Activated T-helper 2 cell treated with anti-CD3 and anti-CD28 coated beads, Interferon-gamma antibody, Interleukin-2, Interleukin-4, amounts not matched to agents 10 μg/mL and 5 μg/mL and 100 μg/mL, durations not matched to agents 14 hours and 24 hours and 36 hours (primary cell): ENCODE measurements around the gene IDI2. TPM values are rescaled to one million over a fixed set of nuclear protein-coding genes. Genes with fewer than 3 reads are reported as not detected.
A peak's percentile ranks its signal among the peaks of the same experiment; 100 is the strongest.
"Not testable (repeated sequence)": the region's sequence is repeated elsewhere in the genome, so short reads cannot be mapped to it uniquely, and the experiment has no call there.

Experiments used
- DNase-seq: peaks from one replicate; pipeline ENCODE4 v3.0.0; 2021; ENCODE audit warnings: low spot score
- H3K27ac Mint-ChIP-seq: one replicate; pipeline ENCODE4 v1.8.0; 2021; ENCODE audit warnings: mixed read lengths
- H3K27me3 Mint-ChIP-seq: one replicate; pipeline ENCODE4 v1.8.0; 2021; ENCODE audit warnings: low read depth, mixed read lengths
- H3K36me3 Mint-ChIP-seq: one replicate; pipeline ENCODE4 v1.8.0; 2021; ENCODE audit warnings: low read depth, mixed read lengths
- H3K4me1 Mint-ChIP-seq: one replicate; pipeline ENCODE4 v1.8.0; 2021; ENCODE audit warnings: low read depth, mixed read lengths
- H3K4me3 Mint-ChIP-seq: one replicate; pipeline ENCODE4 v1.8.0; 2021; ENCODE audit warnings: low read depth, mild to moderate bottlenecking, moderate library complexity, mixed read lengths
- H3K9me3 Mint-ChIP-seq: one replicate; pipeline ENCODE4 v1.8.0; 2021; ENCODE audit warnings: mixed read lengths
- intact Hi-C: fragments of 100-400 bp; cut with micrococcal nuclease; formaldehyde crosslinking; loops from one replicate; pipeline ENCODE4 v1.15.1; 2023
- total RNA-seq: library from RNA; stranded (reverse); gene quantifications from 2 replicates; pipeline ENCODE4 v1.2.3, GENCODE V29; 2022

Gene IDI2
- total RNA-seq, 1 donor from 2014 or later = not detected

- no peaks in the 10 kb centered on the region for H3K9me3 Mint-ChIP-seq
- H3K4me3 Mint-ChIP-seq = no peak overlapping the region
- H3K27ac Mint-ChIP-seq = no peak overlapping the region
- DNase-seq = no peak
- intact Hi-C loops = no loop called here
- H3K4me1 Mint-ChIP-seq = no peaks in the 10 kb centered on the region
- H3K36me3 Mint-ChIP-seq = peaks cover 63% of the 10 kb centered on the region
- H3K27me3 Mint-ChIP-seq = no peaks in the 10 kb centered on the region
Measured at GRCh38 chr10:1020460-1020859, 5.2 kb downstream of the IDI2 start.

- Mint-ChIP-seq H3K9me3 (no peaks in the 10 kb centered on the region), H3K4me1 (no peaks in the 10 kb centered on the region), H3K4me3 (no peak overlapping the region), H3K36me3 (peaks cover 69% of the 10 kb centered on the region), H3K27me3 (no peaks in the 10 kb centered on the region), H3K27ac (no peak overlapping the region)
- intact Hi-C loops = no loop called here
- DNase-seq = no peak
Measured at GRCh38 chr10:1019362-1019761, 6.3 kb downstream of the IDI2 start.

GRCh38 chr10:1015688-1016087, 10.0 kb downstream of the IDI2 start:
- peaks cover 85% of the 10 kb centered on the region for H3K36me3 Mint-ChIP-seq
- H3K4me3 Mint-ChIP-seq = no peak overlapping the region
- no peaks in the 10 kb centered on the region for H3K9me3 Mint-ChIP-seq
- no peak for DNase-seq
- no peak overlapping the region for H3K27ac Mint-ChIP-seq
- intact Hi-C loops = no loop called here
- no peaks in the 10 kb centered on the region for H3K27me3 Mint-ChIP-seq
- H3K4me1 Mint-ChIP-seq = peaks cover 5% of the 10 kb centered on the region

- Mint-ChIP-seq H3K27me3 (no peaks in the 10 kb centered on the region), H3K9me3 (no peaks in the 10 kb centered on the region), H3K27ac (peak overlapping the region; percentile 92), H3K4me1 (peaks cover 21% of the 10 kb centered on the region), H3K36me3 (peaks cover 89% of the 10 kb centered on the region), H3K4me3 (no peak overlapping the region)
- intact Hi-C loops = no loop called here
- no peak for DNase-seq
Measured at GRCh38 chr10:1011696-1012095, 14.0 kb downstream of the IDI2 start.

GRCh38 chr10:1010703-1011102, 15.0 kb downstream of the IDI2 start:
- DNase-seq = no peak
- intact Hi-C loops = no loop called here
- H3K9me3 Mint-ChIP-seq = no peaks in the 10 kb centered on the region
- peaks cover 21% of the 10 kb centered on the region for H3K4me1 Mint-ChIP-seq
- peak overlapping the region; percentile 92 for H3K27ac Mint-ChIP-seq
- no peaks in the 10 kb centered on the region for H3K27me3 Mint-ChIP-seq
- H3K4me3 Mint-ChIP-seq = no peak overlapping the region
- H3K36me3 Mint-ChIP-seq = peaks cover 89% of the 10 kb centered on the region

GRCh38 chr10:1009947-1010346, 15.7 kb downstream of the IDI2 start:
- peak overlapping the region; percentile 95 for H3K27ac Mint-ChIP-seq
- H3K27me3 Mint-ChIP-seq, intact Hi-C loops, H3K9me3 Mint-ChIP-seq, DNase-seq, H3K4me3 Mint-ChIP-seq: not testable (repeated sequence)
- peaks cover 21% of the 10 kb centered on the region for H3K4me1 Mint-ChIP-seq
- H3K36me3 Mint-ChIP-seq = peaks cover 92% of the 10 kb centered on the region

GRCh38 chr10:1009071-1009494, 16.6 kb downstream of the IDI2 start:
- no peaks in the 10 kb centered on the region for H3K27me3 Mint-ChIP-seq
- H3K4me1 Mint-ChIP-seq = peaks cover 21% of the 10 kb centered on the region
- H3K27ac Mint-ChIP-seq = peak overlapping the region; percentile 95
- no peaks in the 10 kb centered on the region for H3K9me3 Mint-ChIP-seq
- intact Hi-C loops = no loop called here
- no peak for DNase-seq
- H3K4me3 Mint-ChIP-seq = no peak overlapping the region
- H3K36me3 Mint-ChIP-seq = peaks cover 89% of the 10 kb centered on the region

- no peak overlapping the region for H3K4me3 Mint-ChIP-seq
- no peak for DNase-seq
- H3K36me3 Mint-ChIP-seq = peaks cover 93% of the 10 kb centered on the region
- H3K27ac Mint-ChIP-seq = peak overlapping the region; percentile 95
- H3K9me3 Mint-ChIP-seq = peaks cover 6% of the 10 kb centered on the region
- intact Hi-C loops = no loop called here
- H3K27me3 Mint-ChIP-seq = no peaks in the 10 kb centered on the region
- peaks cover 23% of the 10 kb centered on the region for H3K4me1 Mint-ChIP-seq
Measured at GRCh38 chr10:1007583-1007982, 18.1 kb downstream of the IDI2 start.

- H3K4me3 Mint-ChIP-seq = no peak overlapping the region
- H3K27me3 Mint-ChIP-seq = no peaks in the 10 kb centered on the region
- H3K36me3 Mint-ChIP-seq = peaks cover 93% of the 10 kb centered on the region
- peaks cover 23% of the 10 kb centered on the region for H3K4me1 Mint-ChIP-seq
- intact Hi-C loops = no loop called here
- H3K9me3 Mint-ChIP-seq = peaks cover 13% of the 10 kb centered on the region
- no peak for DNase-seq
- H3K27ac Mint-ChIP-seq = peak overlapping the region; percentile 28
Measured at GRCh38 chr10:1006573-1006972, 19.1 kb downstream of the IDI2 start.

- H3K36me3 Mint-ChIP-seq = peaks cover 92% of the 10 kb centered on the region
- intact Hi-C loops = no loop called here
- peaks cover 7% of the 10 kb centered on the region for H3K4me1 Mint-ChIP-seq
- H3K9me3 Mint-ChIP-seq = peaks cover 19% of the 10 kb centered on the region
- DNase-seq = no peak
- H3K27ac Mint-ChIP-seq = peak overlapping the region; percentile 56
- no peak overlapping the region for H3K4me3 Mint-ChIP-seq
- no peaks in the 10 kb centered on the region for H3K27me3 Mint-ChIP-seq
Measured at GRCh38 chr10:1003884-1004670, 21.6 kb downstream of the IDI2 start.

- H3K36me3 Mint-ChIP-seq = peaks cover 91% of the 10 kb centered on the region
- intact Hi-C loops = no loop called here
- no peaks in the 10 kb centered on the region for H3K27me3 Mint-ChIP-seq
- no peak overlapping the region for H3K4me3 Mint-ChIP-seq
- H3K27ac Mint-ChIP-seq = no peak overlapping the region
- peaks cover 2% of the 10 kb centered on the region for H3K4me1 Mint-ChIP-seq
- DNase-seq = no peak
- H3K9me3 Mint-ChIP-seq = peaks cover 19% of the 10 kb centered on the region
Measured at GRCh38 chr10:1002425-1003006, 23.1 kb downstream of the IDI2 start.

GRCh38 chr10:997266-998022, 28.2 kb downstream of the IDI2 start:
- Mint-ChIP-seq H3K9me3 (peaks cover 12% of the 10 kb centered on the region), H3K27ac (no peak overlapping the region), H3K4me1 (no peaks in the 10 kb centered on the region), H3K4me3 (no peak overlapping the region), H3K27me3 (no peaks in the 10 kb centered on the region), H3K36me3 (peaks cover 93% of the 10 kb centered on the region)
- intact Hi-C loops = no loop called here
- no peak for DNase-seq

GRCh38 chr10:996031-996430, 29.6 kb downstream of the IDI2 start:
- Mint-ChIP-seq H3K27me3 (no peaks in the 10 kb centered on the region), H3K4me1 (peaks cover 2% of the 10 kb centered on the region), H3K4me3 (no peak overlapping the region), H3K36me3 (peaks cover 86% of the 10 kb centered on the region), H3K27ac (no peak overlapping the region), H3K9me3 (peaks cover 1% of the 10 kb centered on the region)
- DNase-seq = no peak
- intact Hi-C loops = no loop called here
